H1 (cell line): Measurements from ENCODE around the gene B4GALNT3. TPM values are rescaled to one million over a fixed set of nuclear protein-coding genes. Genes with fewer than 3 reads are reported as not detected.

Experiments used
- CTCF ChIA-PET: fragments of 300-600 bp; sonication (Branson Sonifier 250); formaldehyde crosslinking; loops from one replicate; lab custom pipeline; 2021; ENCODE audit not compliant: partially characterized antibody; lab: Charles Lee
- POLR2A ChIA-PET: fragments of 300-600 bp; sonication (Branson Sonifier 250); formaldehyde crosslinking; loops from one replicate; lab custom pipeline; 2021; ENCODE audit warnings: inconsistent platforms; ENCODE audit not compliant: partially characterized antibody; lab: Charles Lee
- DNase-seq, 2 experiments: peaks; one replicate each; pipeline versions ENCODE4 v3.0.0 to v3.0.0-alpha.2; 2010 to 2022; ENCODE audit warnings: low spot score in 2 of 2, low read depth in 1 of 2, mixed read lengths in 1 of 2
- FAIRE-seq: peaks from 2 replicates; lab custom pipeline; 2011; peaks lifted over from hg19 to GRCh38; lab: Jason Lieb, UNC
- H2AFZ ChIP-seq: 2 replicates; pipeline ENCODE4 v1.8.1; 2012; ENCODE audit warnings: low read length, inconsistent platforms
- H2AK5ac ChIP-seq: 2 replicates; pipeline ENCODE4 v1.6.1; 2013; ENCODE audit warnings: low read depth, low read length
- H2BK120ac ChIP-seq: replicated peaks from 2 replicates; pipeline ENCODE3; 2013; ENCODE audit warnings: low read depth, low read length, inconsistent platforms
- H2BK12ac ChIP-seq: 2 replicates; pipeline ENCODE4 v1.6.1; 2013; ENCODE audit warnings: low read depth, low read length
- H2BK15ac ChIP-seq: 2 replicates; pipeline ENCODE4 v1.6.1; 2013; ENCODE audit warnings: low read length
- H2BK20ac ChIP-seq: 2 replicates; pipeline ENCODE4 v1.6.1; 2013; ENCODE audit warnings: low read length
- H2BK5ac ChIP-seq: 2 replicates; pipeline ENCODE4 v1.6.1; 2013; ENCODE audit warnings: low read depth, low read length
- H3K14ac ChIP-seq: 2 replicates; pipeline ENCODE4 v1.6.1; 2013; ENCODE audit warnings: inconsistent platforms; ENCODE audit not compliant: insufficient read length
- H3K18ac ChIP-seq: 2 replicates; pipeline ENCODE4 v1.6.1; 2013; ENCODE audit warnings: low read length; ENCODE audit errors: extremely low read depth
- H3K23ac ChIP-seq: 2 replicates; pipeline ENCODE4 v1.6.1; 2013; ENCODE audit warnings: inconsistent platforms; ENCODE audit not compliant: insufficient read length
- H3K23me2 ChIP-seq: 2 replicates; pipeline ENCODE4 v1.6.1; 2013; ENCODE audit warnings: low read depth, low read length
- H3K27ac ChIP-seq: 2 replicates; pipeline ENCODE4 v1.6.1; 2011; ENCODE audit warnings: low read depth, low read length, inconsistent platforms
- H3K27me3 ChIP-seq, 4 experiments: replicated peaks in 1 of 4; 1 replicate in 1 of 4; 2 replicates in 3 of 4; pipeline versions ENCODE4 v1.6.1 to v1.8.1; 2011 to 2013; ENCODE audit warnings: low read length in 3 of 4, mild to moderate bottlenecking in 3 of 4, inconsistent platforms in 2 of 4, mixed read lengths in 2 of 4, moderate library complexity in 1 of 4; ENCODE audit not compliant: control insufficient read depth in 3 of 4, insufficient read depth in 3 of 4; ENCODE audit errors: extremely low read depth in 1 of 4
- H3K36me3 ChIP-seq, 4 experiments: 2 replicates each; pipeline versions ENCODE4 v1.6.1 to v1.8.1; 2011 to 2013; ENCODE audit warnings: mild to moderate bottlenecking in 4 of 4, low read length in 3 of 4, moderate library complexity in 2 of 4, control low read depth in 1 of 4, inconsistent platforms in 1 of 4; ENCODE audit not compliant: insufficient read depth in 4 of 4, control insufficient read depth in 2 of 4
- H3K4ac ChIP-seq: replicated peaks from 2 replicates; pipeline ENCODE3; 2013; ENCODE audit warnings: low read length, low read depth, mixed read lengths, inconsistent platforms; ENCODE audit not compliant: insufficient read length
- H3K4me1 ChIP-seq, 4 experiments: replicated peaks in 1 of 4; 1 replicate in 1 of 4; 2 replicates in 3 of 4; pipeline versions ENCODE4 v1.6.1 to v1.8.1; 2011 to 2013; ENCODE audit warnings: low read length in 3 of 4, inconsistent platforms in 2 of 4, mixed read lengths in 1 of 4; ENCODE audit not compliant: insufficient read depth in 4 of 4, control insufficient read depth in 3 of 4
- H3K4me2 ChIP-seq, 2 experiments: 2 replicates each; pipeline versions ENCODE4 v1.6.1 to v1.8.1; 2011 to 2013; ENCODE audit warnings: low read depth in 2 of 2, low read length in 2 of 2, control low read depth in 1 of 2, inconsistent platforms in 1 of 2, mild to moderate bottlenecking in 1 of 2; ENCODE audit not compliant: insufficient read depth in 1 of 2
- H3K4me3 ChIP-seq, 4 experiments: fragments of 200-600, 300-600 bp in 1 of 4; sonication (generic), shearing (Covaris generic), sonication (Bioruptor Twin) in 1 of 4; 2 replicates each; pipeline versions ENCODE4 v1.5.1 to v1.8.1; 2011 to 2016; ENCODE audit warnings: low read length in 4 of 4, low read depth in 3 of 4, control low read depth in 2 of 4, inconsistent platforms in 2 of 4, mild to moderate bottlenecking in 2 of 4, mixed read lengths in 1 of 4, moderate library complexity in 1 of 4; ENCODE audit not compliant: insufficient read depth in 2 of 4; ENCODE audit errors: extremely low read depth in 1 of 4
- H3K56ac ChIP-seq: replicated peaks from 2 replicates; pipeline ENCODE3; 2013; ENCODE audit warnings: low read depth, mild to moderate bottlenecking, mixed read lengths, low read length, inconsistent platforms; ENCODE audit not compliant: insufficient read length
- H3K79me1 ChIP-seq: 2 replicates; pipeline ENCODE4 v1.6.1; 2013; ENCODE audit warnings: low read depth, low read length, control low read depth
- H3K79me2 ChIP-seq, 2 experiments: 2 replicates each; pipeline versions ENCODE4 v1.6.1 to v1.8.1; 2012 to 2013; ENCODE audit warnings: low read length in 2 of 2, mild to moderate bottlenecking in 2 of 2, inconsistent platforms in 1 of 2; ENCODE audit not compliant: insufficient read depth in 2 of 2, control insufficient read depth in 1 of 2
- H3K9ac ChIP-seq, 4 experiments: replicated peaks in 1 of 4; 1 replicate in 1 of 4; 2 replicates in 3 of 4; pipeline versions ENCODE4 v1.6.1 to v1.8.1; 2011 to 2013; ENCODE audit warnings: low read depth in 3 of 4, low read length in 3 of 4, control low read depth in 2 of 4, mild to moderate bottlenecking in 2 of 4, moderate library complexity in 2 of 4, inconsistent platforms in 1 of 4; ENCODE audit errors: extremely low read depth in 1 of 4
- H3K9me3 ChIP-seq, 2 experiments: 2 replicates each; pipeline versions ENCODE4 v1.6.1 to v1.8.1; 2012 to 2013; ENCODE audit warnings: mild to moderate bottlenecking in 2 of 2, moderate library complexity in 2 of 2, control low read depth in 1 of 2, inconsistent platforms in 1 of 2, low read depth in 1 of 2, low read length in 1 of 2, mixed read lengths in 1 of 2; ENCODE audit not compliant: insufficient read depth in 2 of 2
- H4K20me1 ChIP-seq, 2 experiments: replicated peaks in 1 of 2; 2 replicates each; pipeline versions ENCODE3 to v1.8.1; 2011 to 2013; ENCODE audit warnings: inconsistent platforms in 2 of 2, low read length in 2 of 2, mild to moderate bottlenecking in 1 of 2; ENCODE audit not compliant: insufficient read depth in 2 of 2, control insufficient read depth in 1 of 2
- H4K5ac ChIP-seq: 2 replicates; pipeline ENCODE4 v1.6.1; 2013; ENCODE audit warnings: low read length, low read depth, mixed read lengths, inconsistent platforms; ENCODE audit not compliant: insufficient read length
- H4K8ac ChIP-seq: 2 replicates; pipeline ENCODE4 v1.8.0; 2013; ENCODE audit warnings: mild to moderate bottlenecking, moderate library complexity, low read length, inconsistent platforms; ENCODE audit not compliant: insufficient read depth; ENCODE audit errors: extremely low read depth
- H4K91ac ChIP-seq: replicated peaks from 2 replicates; pipeline ENCODE3; 2013; ENCODE audit warnings: low read length, mixed read lengths, inconsistent platforms; ENCODE audit not compliant: insufficient read length
- BCL11A ChIP-seq, 2 experiments: IDR thresholded peaks; one replicate each; pipeline ENCODE4 v1.6.1; 2011; ENCODE audit warnings: low read depth in 2 of 2, low read length in 2 of 2, mild to moderate bottlenecking in 2 of 2
- BRCA1 ChIP-seq: IDR thresholded peaks from 2 replicates; pipeline ENCODE4 v1.6.1; 2012; ENCODE audit warnings: low read depth, low read length, improper control_type of control experiment
- EP300 ChIP-seq, 2 experiments: IDR thresholded peaks; 1 replicate in 1 of 2; 2 replicates in 1 of 2; pipeline ENCODE4 v1.6.1; 2011 to 2012; ENCODE audit warnings: low read depth in 2 of 2, low read length in 2 of 2, mild to moderate bottlenecking in 2 of 2, borderline replicate concordance in 1 of 2, inconsistent platforms in 1 of 2, moderate library complexity in 1 of 2
- POLR2AphosphoS5 ChIP-seq: IDR thresholded peaks from 2 replicates; pipeline ENCODE4 v1.6.1; 2011; ENCODE audit warnings: low read depth, low read length
- TBP ChIP-seq: IDR thresholded peaks from 2 replicates; pipeline ENCODE4 v1.6.1; 2011; ENCODE audit warnings: low read depth, low read length, improper control_type of control experiment
- WGBS, 2 experiments: shearing (Covaris generic) in 1 of 2; methylation state at CpG; one replicate each; pipeline versions ENCODE4 v1.1.6 to v1.1.7; 2013 to 2015; ENCODE audit warnings: low lambda C conversion rate in 2 of 2, mixed read lengths in 2 of 2, inconsistent platforms in 1 of 2, low coverage in 1 of 2, missing lambda C conversion rate in 1 of 2; ENCODE audit not compliant: insufficient replicate concordance in 2 of 2, insufficient coverage in 1 of 2, insufficient read length in 1 of 2; ENCODE audit errors: extremely low coverage in 1 of 2, missing lambda C conversion rate in 1 of 2; 5-methylcytosine and 5-hydroxymethylcytosine counted together
- polyA plus RNA-seq, 7 experiments: library from polyadenylated mRNA; depleted of rRNA in 3 of 7; stranded (reverse) in 5 of 7; unstranded in 2 of 7; fragments of >200 nt in 5 of 7; fragments of 200-250 nt in 2 of 7; gene quantifications; 1 replicate in 5 of 7; 2 replicates in 1 of 7; 4 replicates in 1 of 7; pipeline versions ENCODE4 v1.2.1 to v1.2.3, GENCODE V29; 2011 to 2013; ENCODE audit warnings: missing spikeins in 2 of 7, mixed read lengths in 2 of 7
- total RNA-seq: library from RNA; stranded (reverse); fragmentation: NEBNext Ultra II Directional; extraction: Animal tissue kit (Norgen Biotek cat#: 25700); gene quantifications from 2 replicates; pipeline ENCODE4 v1.2.1, GENCODE V29; 2021
- TF ChIP-seq, protein P1 (sequence below): IDR thresholded peaks from 2 replicates; pipeline ENCODE4 v1.6.1; 2012; ENCODE audit warnings: low read length, inconsistent platforms

B4GALNT3 gene
- total and polyA plus RNA-seq, 2 of the 8 experiments (the other 6 are each of a cell fraction or from before 2014, with no cell fraction given): 12.5 to 20.3 TPM

DNA sequence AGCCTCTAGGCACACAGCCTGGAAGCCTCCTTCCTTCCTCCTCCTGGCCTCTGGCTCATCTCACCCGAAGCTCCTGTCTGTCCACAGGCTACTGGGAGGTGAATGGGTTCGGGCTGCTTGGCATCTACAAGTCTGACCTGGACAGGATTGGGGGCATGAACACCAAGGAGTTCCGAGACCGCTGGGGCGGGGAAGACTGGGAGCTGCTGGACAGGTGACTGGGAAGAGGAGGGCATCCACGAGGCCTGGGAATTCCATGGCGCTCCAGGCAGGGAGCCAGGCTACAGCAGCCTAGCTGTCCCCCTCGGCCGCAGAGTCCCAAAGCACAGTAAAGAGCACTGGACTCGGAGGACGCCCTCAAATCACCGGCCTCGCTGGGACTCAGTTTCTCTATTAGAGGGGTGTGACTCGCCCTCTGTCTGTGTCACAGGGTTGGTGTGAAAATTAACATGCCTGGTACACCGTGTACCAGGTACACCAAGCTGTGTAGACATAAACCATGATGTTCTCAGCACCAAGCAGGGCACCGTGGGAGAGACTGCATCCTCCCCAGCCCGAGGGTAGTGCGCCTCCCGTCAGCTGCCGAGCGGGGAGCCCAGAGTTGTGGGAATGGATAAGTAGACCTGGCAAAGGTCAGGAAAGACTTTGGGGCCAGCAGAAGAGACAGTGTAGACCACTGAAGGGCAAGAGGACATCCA is 99.6 kb downstream of the B4GALNT3 start:
- Histone ChIP-seq H3K27ac (no peak overlapping the region), H4K91ac (no peak overlapping the region), H3K56ac (no peak overlapping the region), H3K4me2 (no peak overlapping the region), H4K8ac (no peak overlapping the region), H3K23me2 (no peaks in the 10 kb centered on the region), H2BK12ac (no peak overlapping the region), H3K4ac (no peak overlapping the region), H2AFZ (no peak overlapping the region), H3K9me3 (no peaks in the 10 kb centered on the region), H2BK120ac (no peak overlapping the region), H3K27me3 (no peaks in the 10 kb centered on the region), H3K9ac (no peak overlapping the region), H3K23ac (no peak overlapping the region), H3K36me3 (no peaks in the 10 kb centered on the region), H2AK5ac (no peak overlapping the region), H3K79me2 (no peaks in the 10 kb centered on the region), H2BK15ac (no peak overlapping the region), H3K18ac (no peak overlapping the region), H3K4me3 (no peak overlapping the region), H3K79me1 (no peaks in the 10 kb centered on the region), H2BK20ac (no peak overlapping the region), H3K14ac (no peak overlapping the region), H4K5ac (no peak overlapping the region), H4K20me1 (no peaks in the 10 kb centered on the region), H3K4me1 (no peaks in the 10 kb centered on the region), H2BK5ac (no peak overlapping the region)
- POLR2A ChIA-PET: no interaction called here
- CTCF ChIA-PET: interaction anchor here (0.7 to 2.4 kb wide), 6 partner anchors 10 to 117 kb away, joined by 3 to 8 read pairs (median 6); no protein-coding TSS in a partner anchor
- no peak for DNase-seq
- no peak for FAIRE-seq
- WGBS, 2 experiments: 96% methylated on average over 19 of the region's 21 CpGs; no CpG with 5 or more reads in 1 of the 2 experiments
- TF ChIP-seq TBP: no peak
- TF ChIP-seq BCL11A (IDR thresholded peaks at IDR 0.05; ENCODE audit: low read depth in 2 of 2, low read length in 2 of 2): no peak
- no peak for TF ChIP-seq EP300 (IDR thresholded peaks at IDR 0.05; ENCODE audit: borderline replicate concordance in 1 of 2, low read depth in 2 of 2, low read length in 2 of 2)
- TF ChIP-seq, protein P1, sequence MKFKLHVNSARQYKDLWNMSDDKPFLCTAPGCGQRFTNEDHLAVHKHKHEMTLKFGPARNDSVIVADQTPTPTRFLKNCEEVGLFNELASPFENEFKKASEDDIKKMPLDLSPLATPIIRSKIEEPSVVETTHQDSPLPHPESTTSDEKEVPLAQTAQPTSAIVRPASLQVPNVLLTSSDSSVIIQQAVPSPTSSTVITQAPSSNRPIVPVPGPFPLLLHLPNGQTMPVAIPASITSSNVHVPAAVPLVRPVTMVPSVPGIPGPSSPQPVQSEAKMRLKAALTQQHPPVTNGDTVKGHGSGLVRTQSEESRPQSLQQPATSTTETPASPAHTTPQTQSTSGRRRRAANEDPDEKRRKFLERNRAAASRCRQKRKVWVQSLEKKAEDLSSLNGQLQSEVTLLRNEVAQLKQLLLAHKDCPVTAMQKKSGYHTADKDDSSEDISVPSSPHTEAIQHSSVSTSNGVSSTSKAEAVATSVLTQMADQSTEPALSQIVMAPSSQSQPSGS: no peak
- TF ChIP-seq BRCA1: no peak
- no peak for TF ChIP-seq POLR2AphosphoS5
